CD4-positive, alpha-beta T cell treated with Interleukin-17A for 1 hour (primary cell): ENCODE results near the gene CREB5.

Source experiments
- DNase-seq: peaks from one replicate; pipeline ENCODE4 v3.0.0-alpha.2; 2020

The CREB5 gene

GRCh38 chr7:28840592-28840995 lies 428.3 kb downstream of the CREB5 start:
- no peak for DNase-seq

GRCh38 chr7:28841766-28842165 lies 429.4 kb downstream of the CREB5 start:
- DNase-seq: no peak

GRCh38 chr7:28842769-28843295 lies 430.5 kb downstream of the CREB5 start:
- no peak for DNase-seq

- no peak for DNase-seq
These were observed 432.8 kb downstream of the CREB5 start for GRCh38 chr7:28845106-28845505.

- DNase-seq: no peak
These were observed 434.9 kb downstream of the CREB5 start for GRCh38 chr7:28847176-28847575.

- DNase-seq: no peak
These were observed 435.4 kb downstream of the CREB5 start for GRCh38 chr7:28847681-28848080.

GRCh38 chr7:28848906-28849305 lies 436.6 kb downstream of the CREB5 start:
- no peak for DNase-seq

GRCh38 chr7:28850699-28851098 lies 438.4 kb downstream of the CREB5 start:
- DNase-seq: no peak

- DNase-seq: no peak
These were observed 440.8 kb downstream of the CREB5 start for GRCh38 chr7:28853150-28853549.

GRCh38 chr7:28853834-28854749 lies 441.8 kb downstream of the CREB5 start:
- DNase-seq: peak; percentile 58

- no peak for DNase-seq
These were observed 442.4 kb downstream of the CREB5 start for GRCh38 chr7:28854750-28855074.

GRCh38 chr7:28855538-28856217 lies 443.4 kb downstream of the CREB5 start:
- no peak for DNase-seq

GRCh38 chr7:28856656-28857055 lies 444.3 kb downstream of the CREB5 start:
- DNase-seq: no peak

GRCh38 chr7:28858206-28858605 lies 445.9 kb downstream of the CREB5 start:
- DNase-seq: no peak

GRCh38 chr7:28858895-28859294 lies 446.6 kb downstream of the CREB5 start:
- no peak for DNase-seq

- no peak for DNase-seq
These were observed 449.5 kb downstream of the CREB5 start for GRCh38 chr7:28861825-28862224.

- DNase-seq: no peak
These were observed 450.4 kb downstream of the CREB5 start for GRCh38 chr7:28862595-28863272.

- no peak for DNase-seq
These were observed 453.4 kb downstream of the CREB5 start for GRCh38 chr7:28865601-28866144.

GRCh38 chr7:28868712-28869111 lies 456.4 kb downstream of the CREB5 start:
- no peak for DNase-seq

GRCh38 chr7:28871077-28871476 lies 458.8 kb downstream of the CREB5 start:
- no peak for DNase-seq

- no peak for DNase-seq
These were observed 459.3 kb downstream of the CREB5 start for GRCh38 chr7:28871631-28872030.

GRCh38 chr7:28872226-28872625 lies 459.9 kb downstream of the CREB5 start:
- DNase-seq: no peak

- no peak for DNase-seq
These were observed 461.0 kb downstream of the CREB5 start for GRCh38 chr7:28873365-28873764.
